Ishikawa (cell line): ENCODE data around the gene C16orf89.
A peak's percentile ranks its signal among the peaks of the same experiment; 100 is the strongest.

ENCODE experiments used
- CEBPB ChIP-seq: IDR thresholded peaks from 2 replicates; pipeline ENCODE4 v1.6.1; 2012
- CREB1 ChIP-seq: IDR thresholded peaks from 2 replicates; pipeline ENCODE4 v1.6.1; 2012; ENCODE audit warnings: low read depth
- EGR1 ChIP-seq: IDR thresholded peaks from 2 replicates; pipeline ENCODE4 v1.6.1; 2012
- EP300 ChIP-seq: IDR thresholded peaks from 2 replicates; pipeline ENCODE4 v1.6.1; 2012; ENCODE audit warnings: borderline replicate concordance
- FOXM1 ChIP-seq: IDR thresholded peaks from 2 replicates; pipeline ENCODE4 v1.6.1; 2012; ENCODE audit warnings: low read depth, borderline replicate concordance
- NFIC ChIP-seq: IDR thresholded peaks from 2 replicates; pipeline ENCODE4 v1.6.1; 2012
- RAD21 ChIP-seq: IDR thresholded peaks from 2 replicates; pipeline ENCODE4 v1.6.1; 2012; ENCODE audit warnings: low read depth
- TAF1 ChIP-seq: IDR thresholded peaks from 2 replicates; pipeline ENCODE4 v1.6.1; 2012; ENCODE audit warnings: low read depth, mild to moderate bottlenecking
- TCF12 ChIP-seq: IDR thresholded peaks from 2 replicates; pipeline ENCODE4 v1.6.1; 2012; ENCODE audit warnings: low read depth
- TEAD4 ChIP-seq: IDR thresholded peaks from 2 replicates; pipeline ENCODE4 v1.6.1; 2012
- YY1 ChIP-seq: IDR thresholded peaks from 2 replicates; pipeline ENCODE4 v1.6.1; 2012; ENCODE audit warnings: low read depth
- ZBTB7A ChIP-seq: IDR thresholded peaks from 2 replicates; pipeline ENCODE4 v1.6.1; 2012; ENCODE audit warnings: low read depth
- TF ChIP-seq, protein P1 (sequence below): IDR thresholded peaks from 2 replicates; pipeline ENCODE4 v1.6.1; 2012; ENCODE audit warnings: low read depth, mild to moderate bottlenecking
- TF ChIP-seq, protein P2 (sequence below): IDR thresholded peaks from 2 replicates; pipeline ENCODE4 v1.6.1; 2012
- TF ChIP-seq, protein P3 (sequence below): IDR thresholded peaks from 2 replicates; pipeline ENCODE4 v1.6.1; 2012

Gene C16orf89

DNA sequence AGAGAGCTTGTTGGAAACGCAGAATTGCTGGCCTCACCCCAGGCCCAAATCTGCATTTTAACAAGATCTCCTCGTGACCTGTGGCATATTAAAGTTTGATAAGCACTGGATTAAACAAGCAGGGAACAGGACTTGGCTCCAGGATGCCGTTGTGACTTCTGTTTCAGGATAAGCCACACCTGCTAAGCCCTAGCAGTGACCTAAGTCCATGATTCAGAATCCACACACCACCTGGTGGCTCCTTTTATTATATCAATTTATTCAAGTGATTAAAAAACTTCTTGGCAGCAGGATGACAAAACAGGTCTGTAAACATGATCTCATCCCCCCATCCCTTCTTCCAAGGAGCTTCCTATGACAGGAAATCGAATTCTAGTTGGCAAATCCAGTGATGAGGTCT, 41.1 kb downstream of the C16orf89 start:
- TF ChIP-seq EGR1 (no peak), RAD21 (peak; percentile 45)

DNA sequence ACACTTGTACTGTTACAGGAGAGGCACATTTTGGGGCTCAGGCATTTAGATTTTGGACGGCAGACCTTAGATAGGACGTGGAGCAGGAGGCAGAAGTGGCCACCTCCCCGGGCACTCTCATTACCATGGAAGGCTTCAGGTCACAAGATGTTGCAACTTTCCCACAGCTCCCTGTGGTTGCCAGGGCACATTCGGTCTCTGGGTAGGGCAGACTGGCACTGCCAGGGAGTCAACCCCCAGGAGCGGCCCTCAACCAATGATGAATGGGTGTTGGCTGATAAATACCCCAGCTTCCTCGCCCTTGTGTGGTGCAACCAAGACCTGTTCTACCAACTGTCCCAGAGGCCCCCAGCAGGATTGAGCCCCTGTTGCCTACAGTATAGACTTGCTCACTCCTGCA, 43.2 kb downstream of the C16orf89 start:
- no peak for TF ChIP-seq CREB1

DNA sequence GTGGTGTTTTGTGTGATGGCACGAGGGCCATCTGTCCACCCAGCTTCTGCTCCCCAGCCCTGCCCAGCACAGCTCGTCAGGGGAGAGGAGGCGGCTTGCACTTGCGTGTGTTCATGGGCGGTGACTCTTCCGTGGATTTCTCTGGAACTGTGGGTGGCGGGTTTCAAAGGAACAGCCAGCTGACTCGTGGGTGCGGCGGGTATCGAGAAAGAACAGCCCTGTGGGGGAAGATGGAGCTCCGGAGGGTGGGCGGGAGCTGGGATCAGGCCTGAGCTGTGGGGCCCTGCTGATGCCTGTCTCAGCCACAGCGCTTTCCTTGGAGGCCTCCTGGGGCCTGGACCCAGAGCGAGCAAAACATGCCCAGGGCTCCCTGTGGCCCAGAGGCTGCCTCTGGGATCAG, 45.2 kb downstream of the C16orf89 start:
- TF ChIP-seq TAF1 (no peak), FOXM1 (no peak)
- TF ChIP-seq, protein P1, sequence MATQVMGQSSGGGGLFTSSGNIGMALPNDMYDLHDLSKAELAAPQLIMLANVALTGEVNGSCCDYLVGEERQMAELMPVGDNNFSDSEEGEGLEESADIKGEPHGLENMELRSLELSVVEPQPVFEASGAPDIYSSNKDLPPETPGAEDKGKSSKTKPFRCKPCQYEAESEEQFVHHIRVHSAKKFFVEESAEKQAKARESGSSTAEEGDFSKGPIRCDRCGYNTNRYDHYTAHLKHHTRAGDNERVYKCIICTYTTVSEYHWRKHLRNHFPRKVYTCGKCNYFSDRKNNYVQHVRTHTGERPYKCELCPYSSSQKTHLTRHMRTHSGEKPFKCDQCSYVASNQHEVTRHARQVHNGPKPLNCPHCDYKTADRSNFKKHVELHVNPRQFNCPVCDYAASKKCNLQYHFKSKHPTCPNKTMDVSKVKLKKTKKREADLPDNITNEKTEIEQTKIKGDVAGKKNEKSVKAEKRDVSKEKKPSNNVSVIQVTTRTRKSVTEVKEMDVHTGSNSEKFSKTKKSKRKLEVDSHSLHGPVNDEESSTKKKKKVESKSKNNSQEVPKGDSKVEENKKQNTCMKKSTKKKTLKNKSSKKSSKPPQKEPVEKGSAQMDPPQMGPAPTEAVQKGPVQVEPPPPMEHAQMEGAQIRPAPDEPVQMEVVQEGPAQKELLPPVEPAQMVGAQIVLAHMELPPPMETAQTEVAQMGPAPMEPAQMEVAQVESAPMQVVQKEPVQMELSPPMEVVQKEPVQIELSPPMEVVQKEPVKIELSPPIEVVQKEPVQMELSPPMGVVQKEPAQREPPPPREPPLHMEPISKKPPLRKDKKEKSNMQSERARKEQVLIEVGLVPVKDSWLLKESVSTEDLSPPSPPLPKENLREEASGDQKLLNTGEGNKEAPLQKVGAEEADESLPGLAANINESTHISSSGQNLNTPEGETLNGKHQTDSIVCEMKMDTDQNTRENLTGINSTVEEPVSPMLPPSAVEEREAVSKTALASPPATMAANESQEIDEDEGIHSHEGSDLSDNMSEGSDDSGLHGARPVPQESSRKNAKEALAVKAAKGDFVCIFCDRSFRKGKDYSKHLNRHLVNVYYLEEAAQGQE = no peak
- TF ChIP-seq, protein P2, sequence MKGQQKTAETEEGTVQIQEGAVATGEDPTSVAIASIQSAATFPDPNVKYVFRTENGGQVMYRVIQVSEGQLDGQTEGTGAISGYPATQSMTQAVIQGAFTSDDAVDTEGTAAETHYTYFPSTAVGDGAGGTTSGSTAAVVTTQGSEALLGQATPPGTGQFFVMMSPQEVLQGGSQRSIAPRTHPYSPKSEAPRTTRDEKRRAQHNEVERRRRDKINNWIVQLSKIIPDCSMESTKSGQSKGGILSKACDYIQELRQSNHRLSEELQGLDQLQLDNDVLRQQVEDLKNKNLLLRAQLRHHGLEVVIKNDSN = no peak

DNA sequence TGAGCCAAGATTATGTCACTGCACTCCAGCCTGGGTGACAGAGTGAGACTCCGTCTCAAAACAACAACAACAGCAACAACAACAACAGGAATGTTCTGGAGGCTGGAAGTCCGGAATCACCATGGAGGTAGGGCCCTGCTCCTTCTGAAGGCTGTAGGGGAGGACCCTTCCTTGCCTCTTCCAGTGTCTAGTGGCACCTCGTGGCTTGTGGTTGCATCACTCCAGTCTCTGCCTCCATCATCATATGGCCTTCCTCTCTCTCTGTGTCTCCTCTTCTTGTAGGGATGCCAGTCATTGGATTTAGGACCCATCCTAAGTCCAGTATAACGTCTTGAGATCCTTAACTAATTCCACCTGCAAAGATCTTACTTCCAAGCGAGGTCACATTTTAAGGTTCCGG, 46.0 kb downstream of the C16orf89 start:
- TF ChIP-seq, protein P2 = no peak
- TF ChIP-seq EGR1 (no peak), CEBPB (no peak), YY1 (no peak), FOXM1 (no peak), TCF12 (no peak)

DNA sequence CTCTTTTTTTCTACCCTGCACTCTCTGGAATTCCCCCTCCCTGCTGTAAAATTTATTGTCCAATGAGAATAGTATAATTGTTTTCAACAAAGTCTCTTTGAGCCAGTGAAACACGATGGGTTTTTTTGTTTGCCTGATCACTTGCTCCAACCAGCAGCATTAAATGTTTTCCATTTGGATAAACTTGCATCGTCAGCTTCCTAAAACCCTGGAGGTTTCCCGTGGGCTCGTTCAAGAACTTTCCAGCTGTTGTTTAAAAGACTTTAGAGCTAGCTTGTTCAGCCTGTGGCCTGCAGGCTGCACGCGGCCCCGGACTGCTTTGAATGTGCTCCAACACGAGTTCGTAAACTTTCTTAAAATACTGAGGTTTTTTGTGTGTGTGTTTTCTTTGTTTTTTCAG, 47.0 kb downstream of the C16orf89 start:
- TF ChIP-seq, protein P2 = no peak
- TF ChIP-seq CREB1 = no peak

DNA sequence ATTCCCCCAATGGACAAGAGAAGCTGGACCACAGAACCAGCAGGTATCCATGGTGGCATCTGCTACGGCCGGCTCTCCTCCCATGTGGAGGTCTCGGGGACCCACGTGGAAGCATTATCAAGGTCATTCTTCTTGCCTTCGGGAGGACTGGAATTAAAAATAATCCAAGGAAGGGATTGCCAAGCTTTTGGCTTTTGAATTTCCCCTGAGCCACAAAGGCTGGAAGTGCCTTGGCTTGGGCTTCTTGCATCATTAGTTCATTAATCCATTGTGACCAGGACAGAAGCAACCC, 48.1 kb downstream of the C16orf89 start:
- TF ChIP-seq CREB1 (no peak), EGR1 (no peak), TCF12 (no peak), NFIC (no peak), TAF1 (no peak), TEAD4 (no peak), RAD21 (no peak), ZBTB7A (no peak), YY1 (no peak), CEBPB (no peak), EP300 (no peak), FOXM1 (no peak)
- TF ChIP-seq, protein P3, sequence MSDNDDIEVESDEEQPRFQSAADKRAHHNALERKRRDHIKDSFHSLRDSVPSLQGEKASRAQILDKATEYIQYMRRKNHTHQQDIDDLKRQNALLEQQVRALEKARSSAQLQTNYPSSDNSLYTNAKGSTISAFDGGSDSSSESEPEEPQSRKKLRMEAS = no peak
- TF ChIP-seq, protein P2 = no peak
- TF ChIP-seq, protein P1 = no peak

DNA sequence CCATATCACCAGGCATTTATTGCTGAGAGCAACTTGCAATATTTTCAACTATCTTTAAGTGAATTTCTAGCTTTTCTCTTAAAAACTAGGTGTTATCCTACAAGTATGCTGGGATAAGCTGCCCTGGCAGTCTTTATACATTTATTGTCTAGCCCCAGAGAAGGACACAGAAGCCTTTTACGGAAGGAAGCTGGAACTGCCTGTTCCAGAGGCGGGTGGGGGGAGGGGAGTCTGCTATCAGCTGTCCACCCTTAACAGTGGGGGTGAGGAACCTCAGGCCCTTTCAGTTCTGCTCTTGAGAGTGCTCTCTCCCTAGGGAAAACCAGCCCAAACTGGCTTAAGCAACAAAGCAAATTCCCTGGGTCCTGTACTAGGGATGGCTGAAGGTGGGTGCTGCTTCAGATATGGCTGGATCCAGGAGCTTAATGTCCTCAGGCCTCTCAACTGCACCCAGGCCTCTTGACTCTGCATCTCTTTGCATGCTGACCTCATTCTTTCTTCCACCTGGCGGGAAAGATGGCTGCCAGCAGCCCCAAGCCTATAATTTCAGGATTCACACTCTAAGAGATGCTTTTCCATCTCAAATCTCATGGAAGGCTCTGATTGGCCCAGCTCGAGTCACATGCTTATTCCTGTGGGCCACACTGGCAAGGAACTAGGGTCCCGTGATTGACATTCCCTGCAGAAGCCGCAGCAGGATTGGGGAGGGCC, 48.6 kb downstream of the C16orf89 start:
- no peak for TF ChIP-seq EGR1
- TF ChIP-seq TCF12 = no peak
- TF ChIP-seq CEBPB = no peak
- TF ChIP-seq RAD21 = no peak
- no peak for TF ChIP-seq CREB1
- TF ChIP-seq NFIC = no peak
- no peak for TF ChIP-seq YY1
